SK-N-SH (cell line): ENCODE data around the gene CROT. TPM values are rescaled to one million over a fixed set of nuclear protein-coding genes. Genes with fewer than 3 reads are reported as not detected.

Experiments
- CTCF ChIA-PET: fragments of 300-600, 350-600 bp; formaldehyde crosslinking; extraction: SDS; loops from one replicate; lab custom pipeline; 2021; lab: Yijun Ruan, JAX
- POLR2A ChIA-PET: fragments of 350-600 bp; sonication (Branson Sonifier 250); formaldehyde crosslinking; extraction: SDS; loops from one replicate; lab custom pipeline; 2020; ENCODE audit warnings: antibody characterized with exemption, inconsistent platforms; lab: Yijun Ruan, JAX
- DNase-seq: peaks from one replicate; pipeline ENCODE4 v3.0.0; 2012
- H2AFZ ChIP-seq: fragments of 200-600 bp; sonication (generic); 2 replicates; pipeline ENCODE4 v1.8.1; 2016; ENCODE audit warnings: antibody characterized with exemption, mild to moderate bottlenecking, low read depth
- H3F3A ChIP-seq: fragments of 200-600 bp; sonication (generic); replicated peaks from 2 replicates; pipeline ENCODE3; 2016; ENCODE audit warnings: antibody characterized with exemption, mild to moderate bottlenecking; ENCODE audit not compliant: insufficient read depth
- H3K27ac ChIP-seq, 2 experiments: fragments of 200-500 bp in 1 of 2; fragments of 200-600 bp in 1 of 2; sonication (Bioruptor generic) in 1 of 2; sonication (generic), shearing (Covaris generic) in 1 of 2; 2 replicates each; pipeline versions ENCODE4 v1.5.1 to v1.6.1; 2014 to 2016; ENCODE audit warnings: low read depth in 2 of 2, inconsistent platforms in 1 of 2, low read length in 1 of 2, mild to moderate bottlenecking in 1 of 2, mixed read lengths in 1 of 2
- H3K27me3 ChIP-seq: fragments of 200-600 bp; sonication (generic), shearing (Covaris generic); 2 replicates; pipeline ENCODE4 v1.6.1; 2016; ENCODE audit warnings: mixed run types; ENCODE audit not compliant: insufficient read depth
- H3K36me3 ChIP-seq, 2 experiments: fragments of 200-500 bp in 1 of 2; fragments of 200-600 bp in 1 of 2; sonication (Bioruptor generic) in 1 of 2; sonication (generic) in 1 of 2; replicated peaks in 1 of 2; 2 replicates each; pipeline versions ENCODE3 to v1.5.1; 2014 to 2016; ENCODE audit warnings: low read length in 1 of 2, mild to moderate bottlenecking in 1 of 2; ENCODE audit not compliant: insufficient read depth in 2 of 2, control insufficient read depth in 1 of 2
- H3K4me1 ChIP-seq, 2 experiments: fragments of 200-500 bp in 1 of 2; fragments of 200-600 bp in 1 of 2; sonication (Bioruptor generic) in 1 of 2; sonication (generic), shearing (Covaris generic) in 1 of 2; 2 replicates each; pipeline versions ENCODE4 v1.5.1 to v1.6.1; 2014 to 2016; ENCODE audit warnings: low read depth in 1 of 2, low read length in 1 of 2, mixed run types in 1 of 2; ENCODE audit not compliant: insufficient read depth in 2 of 2, control insufficient read depth in 1 of 2
- H3K4me2 ChIP-seq: fragments of 200-600 bp; sonication (generic), shearing (Covaris generic); 2 replicates; pipeline ENCODE4 v1.6.1; 2017; ENCODE audit warnings: mixed run types
- H3K4me3 ChIP-seq, 2 experiments: fragments of 200-500 bp in 1 of 2; fragments of 200-600 bp in 1 of 2; sonication (Bioruptor generic) in 1 of 2; sonication (generic), shearing (Covaris generic) in 1 of 2; 2 replicates each; pipeline versions ENCODE4 v1.5.1 to v1.8.1; 2014 to 2016; ENCODE audit warnings: low read depth in 2 of 2, inconsistent platforms in 1 of 2, low read length in 1 of 2, mild to moderate bottlenecking in 1 of 2, mixed read lengths in 1 of 2, moderate library complexity in 1 of 2
- H3K79me2 ChIP-seq: fragments of 200-600 bp; sonication (generic); 2 replicates; pipeline ENCODE4 v1.8.1; 2017; ENCODE audit warnings: mild to moderate bottlenecking; ENCODE audit not compliant: insufficient read depth
- H3K9ac ChIP-seq: fragments of 200-600 bp; sonication (generic); 2 replicates; pipeline ENCODE4 v1.6.1; 2017; ENCODE audit warnings: mixed run types
- H3K9me2 ChIP-seq: fragments of 200-600 bp; sonication (generic); 2 replicates; pipeline ENCODE4 v1.6.1; 2017; ENCODE audit warnings: mixed run types
- H3K9me3 ChIP-seq: fragments of 200-600 bp; sonication (generic); 2 replicates; pipeline ENCODE4 v1.6.1; 2017; ENCODE audit warnings: mixed run types, mild to moderate bottlenecking, moderate library complexity
- H4K20me1 ChIP-seq: fragments of 200-600 bp; sonication (generic); 2 replicates; pipeline ENCODE4 v1.6.1; 2017; ENCODE audit warnings: mild to moderate bottlenecking, mixed run types; ENCODE audit not compliant: insufficient read depth
- ELF1 ChIP-seq: IDR thresholded peaks from 2 replicates; pipeline ENCODE4 v1.4.0; 2012
- FOXJ3 ChIP-seq: sonication (generic); formaldehyde crosslinking; IDR thresholded peaks from 2 replicates; pipeline ENCODE4 v1.5.1; 2020; ENCODE audit warnings: mild to moderate bottlenecking, missing genetic modification reagents
- FOXM1 ChIP-seq: IDR thresholded peaks from 2 replicates; pipeline ENCODE4 v1.4.0; 2012; ENCODE audit warnings: low read depth, mild to moderate bottlenecking
- GABPA ChIP-seq: IDR thresholded peaks from 2 replicates; pipeline ENCODE4 v1.4.0; 2012; ENCODE audit warnings: low read depth, mild to moderate bottlenecking
- IRF3 ChIP-seq: fragments of 150-350 bp; IDR thresholded peaks from 2 replicates; pipeline ENCODE4 v1.6.1; 2016; ENCODE audit warnings: mild to moderate bottlenecking, low read depth, low read length
- MXI1 ChIP-seq: IDR thresholded peaks from 2 replicates; pipeline ENCODE4 v1.6.1; 2012; ENCODE audit warnings: mild to moderate bottlenecking, low read depth, low read length, improper control_type of control experiment
- NFIC ChIP-seq: IDR thresholded peaks from 2 replicates; pipeline ENCODE4 v1.4.0; 2012; ENCODE audit warnings: borderline replicate concordance
- PBX3 ChIP-seq: IDR thresholded peaks from 2 replicates; pipeline ENCODE4; 2012
- RAD21 ChIP-seq: IDR thresholded peaks from 2 replicates; pipeline ENCODE4 v1.6.1; 2012; ENCODE audit warnings: mild to moderate bottlenecking, low read length
- REST ChIP-seq: IDR thresholded peaks from 2 replicates; pipeline ENCODE4 v1.6.1; 2012; ENCODE audit warnings: mild to moderate bottlenecking, low read depth, low read length, moderate library complexity
- TCF12 ChIP-seq: IDR thresholded peaks from 2 replicates; pipeline ENCODE4 v1.4.0; 2012
- USF1 ChIP-seq: IDR thresholded peaks from 2 replicates; pipeline ENCODE4 v1.4.0; 2012; ENCODE audit warnings: low read depth, borderline replicate concordance
- WGBS: methylation state at CpG from one replicate; pipeline ENCODE4 v1.1.6; 2017; ENCODE audit warnings: low lambda C conversion rate; 5-methylcytosine and 5-hydroxymethylcytosine counted together
- polyA plus RNA-seq, 3 experiments: library from polyadenylated mRNA; depleted of rRNA; stranded (reverse); fragments of >200 nt; gene quantifications; 2 replicates each; pipeline ENCODE4 v1.2.3, GENCODE V29; 2012

Gene CROT
- polyA plus RNA-seq, 1 of the 3 experiments (the other 2 are of a cell fraction), result 7.9 TPM

GRCh38 chr7:87331687-87332252, 13.7 kb upstream of the CROT start (continued):
- TF ChIP-seq PBX3 (no peak), FOXJ3 (CRISPR knock-in tag) (no peak), GABPA (no peak)

- no peak for DNase-seq
- Histone ChIP-seq H3K9me3 (peaks cover 19% of the 10 kb centered on the region; the same call in 1 of the 2 replicates), H3K9me2 (no peaks in the 10 kb centered on the region; the same call in 1 of the 2 replicates), H3F3A (no peaks in the 10 kb centered on the region), H3K9ac (no peak overlapping the region), H3K27me3 (no peaks in the 10 kb centered on the region), H4K20me1 (no peaks in the 10 kb centered on the region), H3K4me1 (no peaks in the 10 kb centered on the region), H3K36me3 (peaks cover 0 to 6% of the 10 kb centered on the region in 2 experiments), H3K4me2 (no peak overlapping the region), H3K27ac (no peak overlapping the region), H2AFZ (no peak overlapping the region), H3K4me3 (no peak overlapping the region), H3K79me2 (no peaks in the 10 kb centered on the region)
- no peak for TF ChIP-seq RAD21
- TF ChIP-seq PBX3, result no peak
- no peak for TF ChIP-seq ELF1
- no peak for TF ChIP-seq IRF3
- TF ChIP-seq REST, result no peak
- TF ChIP-seq FOXM1, result no peak
- TF ChIP-seq NFIC, result no peak
- TF ChIP-seq MXI1, result no peak
- TF ChIP-seq FOXJ3 (CRISPR knock-in tag), result no peak
- TF ChIP-seq USF1, result no peak
- TF ChIP-seq TCF12, result no peak
- CTCF ChIA-PET, result interaction anchor here (2.0 kb wide), 1 partner anchor 19 kb away, joined by 4 read pairs; no protein-coding TSS in a partner anchor
- POLR2A ChIA-PET, result no interaction called here
- WGBS, result 79% methylated on average over 2 of the region's 2 CpGs
Observed at GRCh38 chr7:87332321-87332720, 13.1 kb upstream of the CROT start.
